ENCODE results near the gene SAT2. TPM values are rescaled to one million over a fixed set of nuclear protein-coding genes. Genes with fewer than 3 reads are reported as not detected.
A peak's percentile ranks its signal among the peaks of the same experiment; 100 is the strongest.

SAT2 gene
- total RNA-seq, 1 experiment from 2014 or later: 33.0 TPM

GRCh38 chr17:7592422-7593021 is 35.1 kb downstream of the SAT2 start:
- H3K27me3 ChIP-seq (replicated peaks; ENCODE audit: control insufficient read depth, insufficient read depth, low read length): no peaks in the 10 kb centered on the region
- no peak for TF ChIP-seq CTCF (IDR thresholded peaks at IDR 0.05; ENCODE audit: insufficient read depth in 1 of 2, low read depth in 1 of 2, low read length in 1 of 2, severe bottlenecking in 1 of 2, unreplicated experiment in 1 of 2)
- H3K27ac Mint-ChIP-seq (ENCODE audit: unreplicated experiment): no peak overlapping the region
- H3K9me3 Mint-ChIP-seq (ENCODE audit: unreplicated experiment): no peaks in the 10 kb centered on the region
- BruUV-seq (replicated peaks): no TSS peak
- no peaks in the 10 kb centered on the region for H3K4me1 ChIP-seq
- peaks cover 69% of the 10 kb centered on the region for H3K36me3 Mint-ChIP-seq (ENCODE audit: insufficient read depth, unreplicated experiment)
- no peaks in the 10 kb centered on the region for H3K27me3 Mint-ChIP-seq (ENCODE audit: insufficient read depth, unreplicated experiment)
- no peaks in the 10 kb centered on the region for H3K36me3 ChIP-seq (ENCODE audit: control insufficient read depth, insufficient read depth, low read length)
- DNase-seq: no peak
- ChIA-PET CTCF (no interaction called here), POLR2A (interaction anchor here (0.6 kb wide), 1 partner anchor 173 kb away, joined by 3 read pairs; no protein-coding TSS in a partner anchor)
- no peak overlapping the region for H3K4me3 Mint-ChIP-seq (ENCODE audit: unreplicated experiment)
- intact Hi-C loops (cut with micrococcal nuclease; ENCODE audit: unreplicated experiment): no loop called here
- no peak overlapping the region for H3K4me3 ChIP-seq (ENCODE audit: low read depth, low read length)
- no peaks in the 10 kb centered on the region for H3K9me3 ChIP-seq
- no peaks in the 10 kb centered on the region for H3K4me1 Mint-ChIP-seq (ENCODE audit: low read depth, unreplicated experiment)

GRCh38 chr17:7591596-7591995 is 36.0 kb downstream of the SAT2 start:
- no peaks in the 10 kb centered on the region for H3K36me3 ChIP-seq (ENCODE audit: control insufficient read depth, insufficient read depth, low read length)
- Mint-ChIP-seq H3K4me1 (ENCODE audit: low read depth, unreplicated experiment) (no peaks in the 10 kb centered on the region), H3K9me3 (ENCODE audit: unreplicated experiment) (no peaks in the 10 kb centered on the region), H3K36me3 (ENCODE audit: insufficient read depth, unreplicated experiment) (peaks cover 66% of the 10 kb centered on the region), H3K4me3 (ENCODE audit: unreplicated experiment) (no peak overlapping the region), H3K27ac (ENCODE audit: unreplicated experiment) (peak overlapping the region; percentile 53), H3K27me3 (ENCODE audit: insufficient read depth, unreplicated experiment) (no peaks in the 10 kb centered on the region)
- TF ChIP-seq CTCF (IDR thresholded peaks at IDR 0.05; ENCODE audit: insufficient read depth in 1 of 2, low read depth in 1 of 2, low read length in 1 of 2, severe bottlenecking in 1 of 2, unreplicated experiment in 1 of 2): no peak
- POLR2A ChIA-PET: interaction anchor here (0.6 kb wide), 1 partner anchor 172 kb away, joined by 3 read pairs; no protein-coding TSS in a partner anchor
- H3K4me3 ChIP-seq (ENCODE audit: low read depth, low read length): no peak overlapping the region
- H3K27me3 ChIP-seq (replicated peaks; ENCODE audit: control insufficient read depth, insufficient read depth, low read length): no peaks in the 10 kb centered on the region
- no TSS peak for BruUV-seq (replicated peaks)
- CTCF ChIA-PET: no interaction called here
- H3K4me1 ChIP-seq: no peaks in the 10 kb centered on the region
- no peak for DNase-seq
- intact Hi-C loops (cut with micrococcal nuclease; ENCODE audit: unreplicated experiment): no loop called here
- H3K9me3 ChIP-seq: no peaks in the 10 kb centered on the region

- Mint-ChIP-seq H3K27ac (ENCODE audit: unreplicated experiment) (peak overlapping the region; percentile 35), H3K9me3 (ENCODE audit: unreplicated experiment) (no peaks in the 10 kb centered on the region), H3K27me3 (ENCODE audit: insufficient read depth, unreplicated experiment) (no peaks in the 10 kb centered on the region), H3K4me1 (ENCODE audit: low read depth, unreplicated experiment) (no peaks in the 10 kb centered on the region), H3K36me3 (ENCODE audit: insufficient read depth, unreplicated experiment) (peaks cover 60% of the 10 kb centered on the region), H3K4me3 (ENCODE audit: unreplicated experiment) (no peak overlapping the region)
- intact Hi-C loops (cut with micrococcal nuclease; ENCODE audit: unreplicated experiment): no loop called here
- TF ChIP-seq CTCF (IDR thresholded peaks at IDR 0.05; ENCODE audit: insufficient read depth in 1 of 2, low read depth in 1 of 2, low read length in 1 of 2, severe bottlenecking in 1 of 2, unreplicated experiment in 1 of 2): no peak
- no TSS peak for BruUV-seq (replicated peaks)
- no peaks in the 10 kb centered on the region for H3K4me1 ChIP-seq
- POLR2A ChIA-PET: no interaction called here
- no peaks in the 10 kb centered on the region for H3K9me3 ChIP-seq
- CTCF ChIA-PET: no interaction called here
- no peaks in the 10 kb centered on the region for H3K36me3 ChIP-seq (ENCODE audit: control insufficient read depth, insufficient read depth, low read length)
- DNase-seq: no peak
- H3K4me3 ChIP-seq (ENCODE audit: low read depth, low read length): no peak overlapping the region
- no peaks in the 10 kb centered on the region for H3K27me3 ChIP-seq (replicated peaks; ENCODE audit: control insufficient read depth, insufficient read depth, low read length)
These were observed 36.9 kb downstream of the SAT2 start for GRCh38 chr17:7590743-7591142.

Measured in Caco-2 (cell line).